K562 (cell line): ENCODE measurements around the gene MEAK7. TPM values are rescaled to one million over a fixed set of nuclear protein-coding genes. Genes with fewer than 3 reads are reported as not detected.

Experiments
- ARID4B ChIP-seq: sonication (generic); formaldehyde crosslinking; IDR thresholded peaks from 2 replicates; pipeline ENCODE4 v1.8.0; 2022; ENCODE audit warnings: mild to moderate bottlenecking, missing genetic modification reagents
- ASH1L ChIP-seq: fragments of 450-650 bp; IDR thresholded peaks from 2 replicates; pipeline ENCODE4 v1.6.1; 2018; ENCODE audit warnings: borderline replicate concordance, mild to moderate bottlenecking, low read depth; ENCODE audit not compliant: partially characterized antibody
- ATF1 ChIP-seq, 2 experiments: fragments of 450-650 bp in 1 of 2; IDR thresholded peaks; 2 replicates each; pipeline ENCODE4 v1.6.1; 2016; ENCODE audit warnings: missing compliant biosample characterization in 1 of 2, missing genetic modification characterization in 1 of 2
- BCOR ChIP-seq: fragments of 450-650 bp; IDR thresholded peaks from 2 replicates; pipeline ENCODE4 v1.6.1; 2016
- BRD4 ChIP-seq: fragments of 200-600 bp; sonication (generic); IDR thresholded peaks from 2 replicates; pipeline ENCODE4 v1.6.1; 2017; ENCODE audit warnings: inconsistent platforms
- CREB5 ChIP-seq: fragments of 250-450 bp; sonication (Bioruptor Pico); IDR thresholded peaks from 2 replicates; pipeline ENCODE4 v1.5.0; 2020; ENCODE audit warnings: mild to moderate bottlenecking
- ESRRA ChIP-seq: fragments of 450-650 bp; IDR thresholded peaks from 2 replicates; pipeline ENCODE4 v1.6.1; 2014; ENCODE audit warnings: low read depth, mild to moderate bottlenecking, moderate library complexity, borderline replicate concordance
- HDAC1 ChIP-seq, 2 experiments: fragments of 450-650 bp; IDR thresholded peaks; 2 replicates each; pipeline ENCODE4 v1.6.1; 2016 to 2017; ENCODE audit warnings: inconsistent platforms in 1 of 2, mild to moderate bottlenecking in 1 of 2, moderate library complexity in 1 of 2
- MNT ChIP-seq, 2 experiments: fragments of 450-650 bp; conservative IDR thresholded peaks; 2 replicates each; pipeline ENCODE4 v1.6.1; 2017; ENCODE audit warnings: mild to moderate bottlenecking in 2 of 2, moderate library complexity in 2 of 2
- NBN ChIP-seq: fragments of 450-650 bp; IDR thresholded peaks from 2 replicates; pipeline ENCODE4 v1.6.1; 2016; ENCODE audit warnings: low read depth, mild to moderate bottlenecking
- RAD21 ChIP-seq, 2 experiments: fragments of 250-450 bp in 1 of 2; fragments of 450-650 bp in 1 of 2; sonication (Bioruptor Pico) in 1 of 2; formaldehyde crosslinking in 1 of 2; IDR thresholded peaks in 1 of 2; conservative IDR thresholded peaks in 1 of 2; 2 replicates each; pipeline versions ENCODE4 v1.4.0 to v1.8.0; 2020 to 2022; ENCODE audit warnings: mild to moderate bottlenecking in 2 of 2, moderate library complexity in 1 of 2
- RCOR1 ChIP-seq, 2 experiments: IDR thresholded peaks; 2 replicates each; pipeline ENCODE4 v1.6.1; 2012; ENCODE audit warnings: low read depth in 2 of 2, low read length in 2 of 2, borderline replicate concordance in 1 of 2, improper control_type of control experiment in 1 of 2
- RUNX1 ChIP-seq: sonication (generic); IDR thresholded peaks from 2 replicates; pipeline ENCODE4 v1.6.1; 2016; ENCODE audit warnings: antibody characterized with exemption, low read depth
- SMAD1 ChIP-seq: fragments of 150-350 bp; IDR thresholded peaks from 2 replicates; pipeline ENCODE4 v1.6.1; 2014; ENCODE audit warnings: low read length, low read depth; ENCODE audit not compliant: partially characterized antibody
- TBP ChIP-seq: optimal IDR thresholded peaks from 2 replicates; pipeline ENCODE3; 2011; ENCODE audit warnings: low read depth, low read length, improper control_type of control experiment
- ZBTB17 ChIP-seq: fragments of 450-650 bp; formaldehyde crosslinking; IDR thresholded peaks from 2 replicates; pipeline ENCODE4 v1.4.0; 2020; ENCODE audit warnings: mild to moderate bottlenecking
- ZNF830 ChIP-seq: fragments of 250-450 bp; sonication (Bioruptor Pico); IDR thresholded peaks from 2 replicates; pipeline ENCODE4 v1.5.0; 2021; ENCODE audit warnings: mild to moderate bottlenecking
- ZSCAN29 ChIP-seq: fragments of 450-650 bp; IDR thresholded peaks from 2 replicates; pipeline ENCODE4 v1.6.1; 2017
- polyA plus RNA-seq, 8 experiments: library from polyadenylated mRNA; depleted of rRNA in 4 of 8; stranded (reverse) in 5 of 8; unstranded in 3 of 8; fragments of >200 nt; fragmentation: Nextera tagmentation in 2 of 8; fragmentation: Illumina TruSeq in 1 of 8; extraction: Ambion mirVana in 2 of 8; extraction: Trizol in 1 of 8; gene quantifications; 2 replicates each; pipeline versions ENCODE4 v1.2.1 to v1.2.3, GENCODE V29; 2011 to 2014; ENCODE audit warnings: inconsistent platforms in 1 of 8, missing spikeins in 1 of 8
- total RNA-seq, 7 experiments: library from RNA; depleted of rRNA in 6 of 7; stranded (reverse); fragments of >200 nt in 6 of 7; fragmentation: Illumina TruSeq in 2 of 7; extraction: Trizol in 2 of 7; gene quantifications; 2 replicates each; pipeline versions ENCODE4 v1.2.1 to v1.2.3, GENCODE V29; 2011 to 2021; ENCODE audit warnings: low replicate concordance in 1 of 7
- TF ChIP-seq, protein P1 (sequence below): sonication (generic); formaldehyde crosslinking; IDR thresholded peaks from 2 replicates; pipeline ENCODE4 v1.9.0; 2022; ENCODE audit warnings: mild to moderate bottlenecking, missing genetic modification reagents

MEAK7 gene
- total and polyA plus RNA-seq, 9 of the 15 experiments (the other 6 are each of a cell fraction or from before 2014, with no cell fraction given), result 1.4 to 14.5 (median 6.3) TPM

DNA sequence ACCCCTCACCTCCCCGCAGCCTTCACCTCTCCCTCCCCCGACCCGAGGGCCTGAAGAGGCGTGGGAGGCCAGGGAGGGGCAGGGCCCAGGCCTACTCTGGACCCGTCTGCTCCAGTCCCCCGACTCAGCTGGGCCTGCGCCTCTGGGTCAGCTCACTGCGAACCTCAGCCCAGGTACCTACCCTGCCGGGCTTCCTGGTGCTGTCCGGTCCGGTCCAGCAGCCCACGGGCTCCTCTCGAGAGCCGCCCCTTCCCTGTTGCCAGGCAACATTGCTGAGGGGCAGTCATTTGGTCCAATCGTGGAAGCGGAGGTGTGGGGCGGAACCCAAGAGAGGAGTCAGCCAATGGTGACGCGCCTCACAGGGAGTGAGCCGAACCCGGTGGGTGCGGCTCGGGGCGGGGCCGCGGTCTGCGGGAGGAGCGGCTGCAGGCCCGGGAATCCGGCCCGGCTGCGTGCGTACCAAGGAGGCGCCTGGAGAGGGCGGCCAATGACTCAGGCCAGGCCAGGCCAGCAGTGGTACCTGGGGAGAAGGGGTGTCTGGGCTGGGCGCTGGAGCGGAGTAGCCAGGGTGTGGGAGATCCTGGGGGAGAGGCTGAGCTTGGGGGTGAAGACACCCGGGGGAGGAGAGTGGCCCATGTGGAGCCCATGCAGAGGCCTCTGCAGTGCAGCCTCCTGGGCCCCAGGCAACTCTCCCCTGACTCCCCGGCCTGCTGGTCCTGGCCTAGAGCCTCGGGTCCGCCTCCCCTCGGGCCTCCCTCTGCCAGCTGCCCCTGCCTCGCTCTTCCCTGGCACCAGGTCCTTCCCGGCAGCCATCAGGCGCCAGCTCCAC, at the start of gene MEAK7 (continued):
- TF ChIP-seq ARID4B (peak; percentile 74), ASH1L (peak; percentile 76), RAD21 (CRISPR knock-in tag; conservative IDR thresholded peaks at IDR 0.05 in 1 of 2, IDR thresholded peaks at IDR 0.05 in 1 of 2) (no peak), HDAC1 (IDR thresholded peaks at IDR 0.05) (peak in 1 of 2 experiments; percentile 82; a peak in 2 of 4 replicates), RCOR1 (IDR thresholded peaks at IDR 0.05; ENCODE audit: borderline replicate concordance in 1 of 2, low read depth in 2 of 2, low read length in 2 of 2) (peak; percentile 9 to 48; a peak in 1 of 4 replicates), RUNX1 (0 out of 2 replicates have a peak, but pooled peaks have one; percentile 31), ZNF830 (CRISPR knock-in tag) (0 out of 2 replicates have a peak, but pooled peaks have one; percentile 37), SMAD1 (no peak), TBP (peak; percentile 66), NBN (no peak), ZSCAN29 (peak; percentile 38; the same call in 1 of the 2 replicates), BRD4 (no peak), MNT (conservative IDR thresholded peaks at IDR 0.05) (peak; percentile 50 to 85), ATF1 (CRISPR knock-in tag; IDR thresholded peaks at IDR 0.05) (no peak), ATF1 (tag; IDR thresholded peaks at IDR 0.05) (peak; percentile 66), ZBTB17 (no peak), ESRRA (peak; percentile 69; the same call in 1 of the 2 replicates), BCOR (0 out of 2 replicates have a peak, but pooled peaks have one; percentile 13), CREB5 (no peak)
- TF ChIP-seq, protein P1, sequence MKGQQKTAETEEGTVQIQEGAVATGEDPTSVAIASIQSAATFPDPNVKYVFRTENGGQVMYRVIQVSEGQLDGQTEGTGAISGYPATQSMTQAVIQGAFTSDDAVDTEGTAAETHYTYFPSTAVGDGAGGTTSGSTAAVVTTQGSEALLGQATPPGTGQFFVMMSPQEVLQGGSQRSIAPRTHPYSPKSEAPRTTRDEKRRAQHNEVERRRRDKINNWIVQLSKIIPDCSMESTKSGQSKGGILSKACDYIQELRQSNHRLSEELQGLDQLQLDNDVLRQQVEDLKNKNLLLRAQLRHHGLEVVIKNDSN (CRISPR knock-in tag), result peak; percentile 36; the same call in 1 of the 2 replicates
